Endodermal cell (in vitro differentiated cells): Measurements from ENCODE around the gene VAV3. TPM values are rescaled to one million over a fixed set of nuclear protein-coding genes. Genes with fewer than 3 reads are reported as not detected.

Experiments used
- DNase-seq: peaks from one replicate; pipeline ENCODE4 v3.0.0-alpha.2; 2017
- H3K27ac ChIP-seq: 2 replicates; pipeline ENCODE4 v1.5.1; 2013; ENCODE audit warnings: mild to moderate bottlenecking, low read depth, low read length, moderate library complexity
- H3K27me3 ChIP-seq: 2 replicates; pipeline ENCODE4 v1.6.1; 2013; ENCODE audit warnings: mild to moderate bottlenecking, low read length, moderate library complexity; ENCODE audit not compliant: insufficient read depth, control insufficient read depth, poor library complexity, severe bottlenecking
- H3K36me3 ChIP-seq: 2 replicates; pipeline ENCODE4 v1.7.0; 2013; ENCODE audit warnings: mild to moderate bottlenecking, low read length, moderate library complexity; ENCODE audit not compliant: control insufficient read depth, insufficient read depth
- H3K4me1 ChIP-seq: one replicate; pipeline ENCODE4 v1.7.0; 2013; ENCODE audit warnings: low read length; ENCODE audit not compliant: control insufficient read depth, insufficient read depth
- H3K4me3 ChIP-seq: 2 replicates; pipeline ENCODE4 v1.5.1; 2013; ENCODE audit warnings: mild to moderate bottlenecking, low read length, moderate library complexity
- H3K9ac ChIP-seq: 2 replicates; pipeline ENCODE4 v1.6.1; 2013; ENCODE audit warnings: mild to moderate bottlenecking, low read length, moderate library complexity; ENCODE audit not compliant: poor library complexity, severe bottlenecking; ENCODE audit errors: extremely low read depth
- H3K9me3 ChIP-seq: 2 replicates; pipeline ENCODE4 v1.6.1; 2013; ENCODE audit warnings: mild to moderate bottlenecking, low read length, moderate library complexity; ENCODE audit not compliant: control insufficient read depth
- H3K27ac Mint-ChIP-seq: 2 replicates; pipeline ENCODE4 v1.8.0; 2020; ENCODE audit warnings: mixed read lengths
- H3K27me3 Mint-ChIP-seq: 2 replicates; pipeline ENCODE4 v1.8.0; 2021; ENCODE audit warnings: mild to moderate bottlenecking, mixed read lengths; ENCODE audit not compliant: insufficient read depth
- H3K36me3 Mint-ChIP-seq: 2 replicates; pipeline ENCODE4 v1.8.0; 2020; ENCODE audit warnings: low read depth, mixed read lengths
- H3K4me1 Mint-ChIP-seq: 2 replicates; pipeline ENCODE4 v1.8.0; 2020; ENCODE audit warnings: mixed read lengths
- H3K4me3 Mint-ChIP-seq: 2 replicates; pipeline ENCODE4 v1.8.0; 2020; ENCODE audit warnings: mild to moderate bottlenecking, moderate library complexity, mixed read lengths
- H3K9me3 Mint-ChIP-seq: 2 replicates; pipeline ENCODE4 v1.8.0; 2020; ENCODE audit warnings: mild to moderate bottlenecking, mixed read lengths
- WGBS, 2 experiments: methylation state at CpG; one replicate each; pipeline versions ENCODE4 v1.1.5 to v1.1.7; 2013; ENCODE audit warnings: missing lambda C conversion rate in 2 of 2, mixed read lengths in 1 of 2; ENCODE audit not compliant: insufficient coverage in 1 of 2, insufficient read length in 1 of 2; 5-methylcytosine and 5-hydroxymethylcytosine counted together
- total RNA-seq, 2 donors: library from RNA; stranded (reverse); fragmentation: NEBNext Ultra II Directional in 1 of 2; extraction: Animal tissue kit (Norgen Biotek cat#: 25700) in 1 of 2; gene quantifications; 2 replicates in 1 of 2; 3 replicates in 1 of 2; pipeline ENCODE4 v1.2.1, GENCODE V29; 2021
- TF ChIP-seq, protein P1 (sequence below): fragments of 200-600 bp; sonication (generic); conservative IDR thresholded peaks from 2 replicates; pipeline ENCODE4 v1.5.0; 2021; ENCODE audit warnings: antibody characterized with exemption, mild to moderate bottlenecking

Gene VAV3
- total RNA-seq, 2 donors from 2014 or later = 6.9 to 9.6 TPM

DNA sequence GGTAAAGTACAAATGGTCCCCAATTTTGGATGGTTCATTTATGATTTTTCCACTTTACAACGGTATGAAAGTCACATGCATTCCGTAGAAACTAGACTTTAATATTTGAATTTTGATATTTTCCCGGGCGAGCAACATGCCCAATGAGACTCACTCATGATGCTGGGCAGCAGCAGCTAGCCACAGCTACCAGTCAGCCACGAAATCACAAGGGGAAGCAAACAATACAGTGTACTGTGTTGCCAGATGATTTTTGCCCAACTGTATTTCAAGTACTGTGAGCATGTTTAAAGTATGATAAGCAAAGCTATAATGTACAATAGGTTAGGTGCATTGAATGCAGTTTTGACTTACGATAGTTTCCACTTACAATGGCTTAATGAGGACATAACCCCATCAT, 266.8 kb downstream of the VAV3 start:
- Histone ChIP-seq H3K4me3 (no peak overlapping the region), H3K36me3 (no peaks in the 10 kb centered on the region), H3K27ac (no peak overlapping the region), H3K9me3 (no peaks in the 10 kb centered on the region), H3K9ac (no peak overlapping the region), H3K27me3 (no peaks in the 10 kb centered on the region), H3K4me1 (no peaks in the 10 kb centered on the region)
- no peak for DNase-seq
- 89 to 93% methylated on average over 6 of the region's 6 CpGs for WGBS, 2 experiments
- no peak overlapping the region for H3K27ac Mint-ChIP-seq
- H3K36me3 Mint-ChIP-seq = peaks cover 12% of the 10 kb centered on the region
- peaks cover 3% of the 10 kb centered on the region for H3K4me1 Mint-ChIP-seq
- H3K27me3 Mint-ChIP-seq = no peaks in the 10 kb centered on the region
- H3K4me3 Mint-ChIP-seq = no peak overlapping the region
- H3K9me3 Mint-ChIP-seq = no peaks in the 10 kb centered on the region
- TF ChIP-seq, protein P1, sequence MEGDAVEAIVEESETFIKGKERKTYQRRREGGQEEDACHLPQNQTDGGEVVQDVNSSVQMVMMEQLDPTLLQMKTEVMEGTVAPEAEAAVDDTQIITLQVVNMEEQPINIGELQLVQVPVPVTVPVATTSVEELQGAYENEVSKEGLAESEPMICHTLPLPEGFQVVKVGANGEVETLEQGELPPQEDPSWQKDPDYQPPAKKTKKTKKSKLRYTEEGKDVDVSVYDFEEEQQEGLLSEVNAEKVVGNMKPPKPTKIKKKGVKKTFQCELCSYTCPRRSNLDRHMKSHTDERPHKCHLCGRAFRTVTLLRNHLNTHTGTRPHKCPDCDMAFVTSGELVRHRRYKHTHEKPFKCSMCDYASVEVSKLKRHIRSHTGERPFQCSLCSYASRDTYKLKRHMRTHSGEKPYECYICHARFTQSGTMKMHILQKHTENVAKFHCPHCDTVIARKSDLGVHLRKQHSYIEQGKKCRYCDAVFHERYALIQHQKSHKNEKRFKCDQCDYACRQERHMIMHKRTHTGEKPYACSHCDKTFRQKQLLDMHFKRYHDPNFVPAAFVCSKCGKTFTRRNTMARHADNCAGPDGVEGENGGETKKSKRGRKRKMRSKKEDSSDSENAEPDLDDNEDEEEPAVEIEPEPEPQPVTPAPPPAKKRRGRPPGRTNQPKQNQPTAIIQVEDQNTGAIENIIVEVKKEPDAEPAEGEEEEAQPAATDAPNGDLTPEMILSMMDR = no peak

DNA sequence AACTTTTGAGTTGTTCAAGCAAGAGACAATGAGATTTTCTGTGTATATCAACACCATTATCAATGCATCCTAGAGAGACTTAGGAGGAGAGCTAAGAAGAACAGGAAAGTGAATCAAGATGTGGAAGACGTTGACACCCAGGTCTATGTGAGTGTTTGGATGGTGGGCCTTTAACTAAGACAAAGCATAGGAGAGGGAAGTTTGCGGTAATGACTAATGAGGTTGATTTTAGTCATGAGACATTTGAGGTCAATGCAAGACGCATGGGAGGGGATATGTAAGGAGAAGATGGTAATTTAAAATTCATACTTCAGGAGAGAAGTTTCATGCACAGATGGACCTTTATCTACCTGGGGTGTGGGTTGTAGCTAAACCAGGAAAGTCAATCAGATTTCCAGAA, 269.6 kb downstream of the VAV3 start:
- 91 to 94% methylated on average over 3 of the region's 3 CpGs for WGBS, 2 experiments
- Histone ChIP-seq H3K4me1 (no peaks in the 10 kb centered on the region), H3K36me3 (no peaks in the 10 kb centered on the region), H3K9ac (no peak overlapping the region), H3K27ac (no peak overlapping the region), H3K9me3 (no peaks in the 10 kb centered on the region), H3K4me3 (no peak overlapping the region), H3K27me3 (no peaks in the 10 kb centered on the region)
- Mint-ChIP-seq H3K4me3 (no peak overlapping the region), H3K27ac (no peak overlapping the region), H3K36me3 (no peaks in the 10 kb centered on the region), H3K9me3 (no peaks in the 10 kb centered on the region), H3K27me3 (no peaks in the 10 kb centered on the region), H3K4me1 (peaks cover 8% of the 10 kb centered on the region)
- no peak for DNase-seq
- TF ChIP-seq, protein P1 = no peak

DNA sequence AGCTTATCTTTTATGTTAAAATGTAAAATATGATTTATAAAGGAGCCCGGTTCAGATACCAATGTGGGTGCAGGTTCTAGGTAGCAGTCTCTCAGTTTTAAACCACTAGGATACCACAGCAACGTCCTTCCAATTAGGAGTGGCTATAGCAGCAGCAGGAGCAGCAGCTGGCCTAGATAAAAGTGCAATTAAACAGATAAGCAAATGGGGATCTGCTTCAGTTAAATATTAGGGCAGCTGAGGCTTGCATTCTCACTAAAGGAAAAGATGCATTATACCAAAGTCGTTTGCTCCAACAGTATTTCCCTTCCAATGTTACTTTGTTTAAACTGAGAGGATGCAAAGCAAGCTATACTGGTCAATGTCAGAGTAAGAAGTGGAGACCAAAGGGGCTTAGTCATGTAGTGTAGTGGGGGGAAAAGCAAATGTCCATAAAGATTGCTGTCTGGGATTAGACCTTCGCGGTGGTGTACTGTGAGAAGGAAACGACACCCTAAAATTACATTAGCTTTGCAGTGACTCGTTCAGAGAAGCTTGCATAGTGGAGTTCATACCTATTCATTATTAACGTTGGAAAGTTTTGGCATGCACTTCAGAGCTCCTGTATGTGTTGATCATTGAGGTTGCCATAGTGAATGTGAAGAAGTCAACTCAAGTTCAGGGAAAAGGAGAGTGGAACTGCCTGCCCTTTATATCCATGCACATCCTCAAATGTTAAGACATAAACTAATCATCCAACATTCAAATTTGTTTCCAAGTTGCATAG, 272.2 kb downstream of the VAV3 start:
- no peak overlapping the region for H3K4me3 Mint-ChIP-seq
- H3K4me3 ChIP-seq = no peak overlapping the region
- no peaks in the 10 kb centered on the region for H3K9me3 Mint-ChIP-seq
- no peak overlapping the region for H3K27ac Mint-ChIP-seq
- no peak overlapping the region for H3K9ac ChIP-seq
- H3K27ac ChIP-seq = no peak overlapping the region
- no peaks in the 10 kb centered on the region for H3K36me3 Mint-ChIP-seq
- H3K27me3 Mint-ChIP-seq = no peaks in the 10 kb centered on the region
- H3K36me3 ChIP-seq = no peaks in the 10 kb centered on the region
- no peaks in the 10 kb centered on the region for H3K27me3 ChIP-seq
- WGBS, 2 experiments = 84 to 93% methylated on average over 6 to 8 of the region's 8 CpGs
- peaks cover 24% of the 10 kb centered on the region for H3K4me1 Mint-ChIP-seq
- H3K4me1 ChIP-seq = no peaks in the 10 kb centered on the region
- TF ChIP-seq, protein P1 = no peak
- no peaks in the 10 kb centered on the region for H3K9me3 ChIP-seq
- no peak for DNase-seq
